Upper lobe of left lung (tissue), 6 donors: ENCODE measurements around the gene PYGO2. TPM values are rescaled to one million over a fixed set of nuclear protein-coding genes. Genes with fewer than 3 reads are reported as not detected.
"Not testable (repeated sequence)": the region's sequence is repeated elsewhere in the genome, so short reads cannot be mapped to it uniquely, and the experiment has no call there.

ENCODE experiments used
- ATAC-seq, 2 donors: fragments of 200-7000 bp; cut with Tn5 transposase; one replicate each; pipeline ENCODE4 v1.9.1; 2022; ENCODE audit warnings: mild to moderate bottlenecking in 2 of 2, moderate library complexity in 2 of 2; ENCODE audit not compliant: low FRiP score in 2 of 2
- DNase-seq, 2 donors: peaks; one replicate each; pipeline ENCODE4 v3.0.0-alpha.2; 2019 to 2020
- H3K27ac ChIP-seq, 4 donors: fragments of 200-600 bp; sonication (generic); one replicate each; pipeline ENCODE4 v1.5.1; 2016 to 2019
- H3K27me3 ChIP-seq, 4 donors: fragments of 200-600 bp; sonication (generic); one replicate each; pipeline ENCODE4 v1.5.1; 2017 to 2019
- H3K36me3 ChIP-seq, 4 donors: fragments of 200-600 bp; sonication (generic); one replicate each; pipeline ENCODE4 v1.5.1; 2016 to 2019
- H3K4me1 ChIP-seq, 4 donors: fragments of 200-600 bp; sonication (generic); one replicate each; pipeline ENCODE4 v1.5.1; 2018 to 2019
- H3K4me3 ChIP-seq, 4 donors: fragments of 200-600 bp; sonication (generic); one replicate each; pipeline ENCODE4 v1.5.1; 2017 to 2019; ENCODE audit warnings: mild to moderate bottlenecking in 2 of 4, moderate library complexity in 1 of 4
- H3K9me3 ChIP-seq, 4 donors: fragments of 200-600 bp; sonication (generic); one replicate each; pipeline ENCODE4 v1.5.1; 2018 to 2019
- EP300 ChIP-seq, 4 donors: sonication (generic); formaldehyde crosslinking; IDR thresholded peaks; one replicate each; pipeline ENCODE4 v1.5.1; 2017; ENCODE audit warnings: antibody characterized with exemption in 4 of 4, control low read depth in 2 of 4
- POLR2A ChIP-seq, 4 donors: fragments of 450-650 bp; IDR thresholded peaks; one replicate each; pipeline ENCODE4 v1.5.1; 2016 to 2017; ENCODE audit warnings: antibody characterized with exemption in 4 of 4, mild to moderate bottlenecking in 2 of 4
- POLR2AphosphoS5 ChIP-seq, 2 donors: sonication (generic); formaldehyde crosslinking; IDR thresholded peaks; one replicate each; pipeline ENCODE4 v1.5.1; 2017; ENCODE audit warnings: antibody characterized with exemption in 2 of 2
- WGBS, 2 donors: methylation state at CpG; one replicate each; pipeline ENCODE4 v1.1.5; 2017 to 2018; 5-methylcytosine and 5-hydroxymethylcytosine counted together
- total RNA-seq, 6 donors: library from RNA; depleted of rRNA in 4 of 6; stranded (reverse); fragments of >200 nt in 4 of 6; gene quantifications; one replicate each; pipeline versions ENCODE4 v1.1.0 to v1.2.1, GENCODE V29; 2016 to 2021
- TF ChIP-seq, protein P1 (sequence below), 6 experiments: fragments of 450-650 bp in 4 of 6; fragments of 200-600 bp in 2 of 6; sonication (generic) in 2 of 6; IDR thresholded peaks; one replicate each; pipeline ENCODE4 v1.5.1; 2016 to 2019; ENCODE audit warnings: antibody characterized with exemption in 6 of 6
- donor health status: DM: no; HTN: no; CAD: no; lungs with moderate emphysema.
- donor health status: DM: no; HTN: yes; CAD: no; lungs with severe emphysema.

Gene PYGO2
- total RNA-seq, 6 donors from 2014 or later = 20.1 to 41.9 (median 27.5) TPM

DNA sequence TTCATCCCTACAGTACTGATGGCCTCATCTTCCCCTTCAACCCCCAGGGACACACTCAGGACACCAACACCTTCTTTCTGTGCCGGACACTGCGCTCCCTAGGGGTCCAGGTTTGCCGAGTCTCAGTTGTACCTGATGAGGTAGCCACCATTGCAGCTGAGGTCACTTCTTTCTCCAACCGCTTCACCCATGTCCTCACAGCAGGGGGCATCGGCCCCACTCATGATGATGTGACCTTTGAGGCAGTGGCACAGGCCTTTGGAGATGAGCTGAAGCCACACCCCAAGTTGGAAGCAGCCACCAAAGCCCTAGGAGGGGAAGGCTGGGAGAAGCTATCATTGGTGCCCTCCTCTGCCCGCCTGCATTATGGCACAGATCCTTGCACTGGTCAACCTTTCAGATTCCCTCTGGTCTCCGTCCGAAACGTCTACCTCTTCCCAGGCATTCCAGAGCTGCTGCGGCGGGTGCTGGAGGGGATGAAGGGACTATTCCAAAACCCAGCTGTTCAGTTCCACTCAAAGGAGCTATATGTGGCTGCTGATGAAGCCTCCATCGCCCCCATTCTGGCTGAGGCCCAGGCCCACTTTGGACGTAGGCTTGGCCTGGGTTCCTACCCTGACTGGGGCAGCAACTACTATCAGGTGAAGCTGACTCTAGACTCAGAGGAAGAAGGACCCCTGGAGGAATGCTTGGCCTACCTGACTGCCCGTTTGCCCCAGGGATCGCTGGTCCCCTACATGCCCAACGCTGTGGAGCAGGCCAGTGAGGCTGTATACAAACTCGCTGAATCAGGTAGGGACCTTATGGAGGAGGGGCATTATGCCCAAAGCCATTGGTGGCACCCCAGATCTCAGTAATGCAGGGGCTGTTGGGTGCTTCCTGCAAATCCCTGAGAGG is 26.7 kb upstream of the PYGO2 start:
- H3K4me3 ChIP-seq = no peak overlapping the region
- DNase-seq (no peak), ATAC-seq (no peak)
- no peak for TF ChIP-seq POLR2AphosphoS5 (IDR thresholded peaks at IDR 0.05)
- TF ChIP-seq, protein P1, sequence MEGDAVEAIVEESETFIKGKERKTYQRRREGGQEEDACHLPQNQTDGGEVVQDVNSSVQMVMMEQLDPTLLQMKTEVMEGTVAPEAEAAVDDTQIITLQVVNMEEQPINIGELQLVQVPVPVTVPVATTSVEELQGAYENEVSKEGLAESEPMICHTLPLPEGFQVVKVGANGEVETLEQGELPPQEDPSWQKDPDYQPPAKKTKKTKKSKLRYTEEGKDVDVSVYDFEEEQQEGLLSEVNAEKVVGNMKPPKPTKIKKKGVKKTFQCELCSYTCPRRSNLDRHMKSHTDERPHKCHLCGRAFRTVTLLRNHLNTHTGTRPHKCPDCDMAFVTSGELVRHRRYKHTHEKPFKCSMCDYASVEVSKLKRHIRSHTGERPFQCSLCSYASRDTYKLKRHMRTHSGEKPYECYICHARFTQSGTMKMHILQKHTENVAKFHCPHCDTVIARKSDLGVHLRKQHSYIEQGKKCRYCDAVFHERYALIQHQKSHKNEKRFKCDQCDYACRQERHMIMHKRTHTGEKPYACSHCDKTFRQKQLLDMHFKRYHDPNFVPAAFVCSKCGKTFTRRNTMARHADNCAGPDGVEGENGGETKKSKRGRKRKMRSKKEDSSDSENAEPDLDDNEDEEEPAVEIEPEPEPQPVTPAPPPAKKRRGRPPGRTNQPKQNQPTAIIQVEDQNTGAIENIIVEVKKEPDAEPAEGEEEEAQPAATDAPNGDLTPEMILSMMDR (IDR thresholded peaks at IDR 0.05) = no peak
- no peak for TF ChIP-seq POLR2A (IDR thresholded peaks at IDR 0.05)
- TF ChIP-seq EP300 (IDR thresholded peaks at IDR 0.05) = no peak
- H3K27ac ChIP-seq = no peak overlapping the region
- WGBS, 2 donors = 85 to 88% methylated on average over 7 to 17 of the region's 17 CpGs
- H3K9me3 ChIP-seq = no peaks in the 10 kb centered on the region
- H3K27me3 ChIP-seq = no peaks in the 10 kb centered on the region
- H3K4me1 ChIP-seq = peaks cover 10 to 23% (median 12%) of the 10 kb centered on the region in 4 donors
- peaks cover 0 to 49% (median 23%) of the 10 kb centered on the region in 4 donors for H3K36me3 ChIP-seq

DNA sequence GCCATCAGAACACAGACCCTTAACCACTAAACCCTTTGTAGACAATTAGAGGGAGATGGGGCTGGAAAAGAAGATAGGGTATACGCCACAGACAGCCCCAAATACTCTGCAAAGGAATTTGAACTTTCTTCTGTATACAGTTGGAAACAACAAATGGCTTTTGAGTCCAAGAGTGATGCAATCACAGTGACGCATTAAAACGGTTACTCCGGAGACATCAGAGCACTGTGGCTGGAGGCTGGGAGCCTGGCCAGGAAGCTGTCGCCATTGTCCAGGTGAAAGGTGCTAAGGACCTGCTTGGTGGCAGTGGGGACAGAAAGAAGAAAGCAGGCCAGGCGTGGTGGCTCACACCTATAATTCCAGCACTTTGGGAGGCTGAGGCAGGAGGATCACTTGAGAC is 25.7 kb upstream of the PYGO2 start:
- no peaks in the 10 kb centered on the region for H3K9me3 ChIP-seq
- TF ChIP-seq EP300 (IDR thresholded peaks at IDR 0.05) = no peak
- no peak for TF ChIP-seq POLR2A (IDR thresholded peaks at IDR 0.05)
- TF ChIP-seq POLR2AphosphoS5 (IDR thresholded peaks at IDR 0.05) = no peak
- TF ChIP-seq, protein P1 (IDR thresholded peaks at IDR 0.05) = no peak
- WGBS, 2 donors = 66 to 75% methylated on average over 6 of the region's 6 CpGs
- ATAC-seq = no peak
- H3K36me3 ChIP-seq = peaks cover 0 to 42% (median 21%) of the 10 kb centered on the region in 4 donors
- H3K27me3 ChIP-seq = no peaks in the 10 kb centered on the region
- no peak overlapping the region for H3K27ac ChIP-seq
- H3K4me1 ChIP-seq = peaks cover 14 to 28% (median 16%) of the 10 kb centered on the region in 4 donors
- no peak overlapping the region for H3K4me3 ChIP-seq
- no peak for DNase-seq

DNA sequence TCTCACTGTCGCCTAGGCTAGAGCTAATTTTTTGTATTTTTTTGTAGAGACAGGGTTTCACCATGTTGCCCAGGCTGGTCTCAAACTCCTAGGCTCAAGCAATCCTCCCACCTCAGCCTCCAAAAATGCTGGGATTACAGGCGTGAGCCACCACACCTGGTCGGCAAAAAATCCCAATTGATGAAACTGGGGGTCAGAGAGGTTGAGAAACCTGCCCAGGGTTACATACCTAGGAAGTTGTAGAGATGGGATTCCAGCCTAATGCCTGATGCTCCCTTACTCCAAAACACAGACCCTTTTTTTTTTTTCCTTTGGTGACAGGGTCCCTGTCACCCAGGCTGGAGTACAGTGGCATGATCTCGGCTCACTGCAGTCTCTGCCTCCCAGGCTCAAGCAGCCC is 25.2 kb upstream of the PYGO2 start:
- not testable (repeated sequence) for H3K9me3 ChIP-seq, ATAC-seq, DNase-seq, H3K27ac ChIP-seq, H3K27me3 ChIP-seq, H3K4me3 ChIP-seq
- Histone ChIP-seq H3K4me1 (peaks cover 16 to 33% (median 18%) of the 10 kb centered on the region in 4 donors), H3K36me3 (peaks cover 0 to 41% (median 20%) of the 10 kb centered on the region in 4 donors)
- 94 to 96% methylated on average over 4 of the region's 4 CpGs for WGBS, 2 donors

DNA sequence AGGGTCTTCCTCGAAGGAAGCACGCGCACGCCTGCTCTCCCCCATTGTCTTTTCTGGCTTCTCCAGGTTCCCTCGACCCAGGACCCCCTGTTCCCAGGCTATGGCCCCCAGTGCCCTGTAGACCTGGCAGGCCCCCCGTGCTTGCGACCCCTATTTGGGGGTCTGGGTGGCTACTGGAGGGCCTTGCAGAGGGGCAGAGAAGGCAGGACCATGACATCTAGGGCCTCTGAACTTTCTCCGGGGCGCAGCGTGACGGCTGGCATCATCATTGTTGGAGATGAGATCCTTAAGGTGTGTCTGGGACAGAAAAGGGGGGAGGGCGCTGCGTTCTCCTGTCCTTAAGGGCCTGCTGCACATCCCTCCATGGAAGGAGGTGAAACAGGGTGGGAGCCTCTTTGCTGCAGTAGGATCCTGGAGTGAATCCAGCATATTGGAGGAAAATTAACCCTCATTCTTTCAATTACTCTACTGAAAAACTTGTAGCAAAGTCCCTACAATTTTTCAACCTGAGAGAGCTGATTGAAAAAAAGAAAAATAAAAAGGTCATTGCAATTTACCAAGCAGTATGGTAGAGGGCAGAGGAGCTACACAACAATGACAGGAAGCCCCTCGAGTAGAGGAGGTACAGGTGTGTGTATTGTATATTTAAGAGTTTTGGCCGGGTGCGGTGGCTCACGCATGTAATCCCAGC is 22.3 kb upstream of the PYGO2 start:
- TF ChIP-seq EP300 (IDR thresholded peaks at IDR 0.05) (no peak), POLR2AphosphoS5 (IDR thresholded peaks at IDR 0.05) (no peak)
- TF ChIP-seq, protein P1 (IDR thresholded peaks at IDR 0.05) = no peak
- Histone ChIP-seq H3K36me3 (peaks cover 0 to 17% (median 16%) of the 10 kb centered on the region in 4 donors), H3K27me3 (no peaks in the 10 kb centered on the region), H3K27ac (peak overlapping the region; percentile 61 to 80 (median 75)), H3K9me3 (no peaks in the 10 kb centered on the region), H3K4me1 (peaks cover 16 to 33% (median 18%) of the 10 kb centered on the region in 4 donors), H3K4me3 (peak overlapping the region; percentile 61 to 75 (median 68))
- ATAC-seq (no peak), DNase-seq (no peak)
- 14 to 17% methylated on average over 16 to 17 of the region's 17 CpGs for WGBS, 2 donors
